H1 (cell line): ENCODE measurements around the gene ASXL1. TPM values are rescaled to one million over a fixed set of nuclear protein-coding genes. Genes with fewer than 3 reads are reported as not detected.

Experiments
- CTCF ChIA-PET: fragments of 300-600 bp; sonication (Branson Sonifier 250); formaldehyde crosslinking; loops from one replicate; lab custom pipeline; 2021; ENCODE audit not compliant: partially characterized antibody; lab: Charles Lee
- POLR2A ChIA-PET: fragments of 300-600 bp; sonication (Branson Sonifier 250); formaldehyde crosslinking; loops from one replicate; lab custom pipeline; 2021; ENCODE audit warnings: inconsistent platforms; ENCODE audit not compliant: partially characterized antibody; lab: Charles Lee
- DNase-seq, 2 experiments: peaks; one replicate each; pipeline versions ENCODE4 v3.0.0 to v3.0.0-alpha.2; 2010 to 2022; ENCODE audit warnings: low spot score in 2 of 2, low read depth in 1 of 2, mixed read lengths in 1 of 2
- FAIRE-seq: peaks from 2 replicates; lab custom pipeline; 2011; peaks lifted over from hg19 to GRCh38; lab: Jason Lieb, UNC
- H2AFZ ChIP-seq: 2 replicates; pipeline ENCODE4 v1.8.1; 2012; ENCODE audit warnings: low read length, inconsistent platforms
- H2AK5ac ChIP-seq: 2 replicates; pipeline ENCODE4 v1.6.1; 2013; ENCODE audit warnings: low read depth, low read length
- H2BK120ac ChIP-seq: replicated peaks from 2 replicates; pipeline ENCODE3; 2013; ENCODE audit warnings: low read depth, low read length, inconsistent platforms
- H2BK12ac ChIP-seq: 2 replicates; pipeline ENCODE4 v1.6.1; 2013; ENCODE audit warnings: low read depth, low read length
- H2BK15ac ChIP-seq: 2 replicates; pipeline ENCODE4 v1.6.1; 2013; ENCODE audit warnings: low read length
- H2BK20ac ChIP-seq: 2 replicates; pipeline ENCODE4 v1.6.1; 2013; ENCODE audit warnings: low read length
- H2BK5ac ChIP-seq: 2 replicates; pipeline ENCODE4 v1.6.1; 2013; ENCODE audit warnings: low read depth, low read length
- H3K14ac ChIP-seq: 2 replicates; pipeline ENCODE4 v1.6.1; 2013; ENCODE audit warnings: inconsistent platforms; ENCODE audit not compliant: insufficient read length
- H3K18ac ChIP-seq: 2 replicates; pipeline ENCODE4 v1.6.1; 2013; ENCODE audit warnings: low read length; ENCODE audit errors: extremely low read depth
- H3K23ac ChIP-seq: 2 replicates; pipeline ENCODE4 v1.6.1; 2013; ENCODE audit warnings: inconsistent platforms; ENCODE audit not compliant: insufficient read length
- H3K23me2 ChIP-seq: 2 replicates; pipeline ENCODE4 v1.6.1; 2013; ENCODE audit warnings: low read depth, low read length
- H3K27ac ChIP-seq: 2 replicates; pipeline ENCODE4 v1.6.1; 2011; ENCODE audit warnings: low read depth, low read length, inconsistent platforms
- H3K27me3 ChIP-seq, 4 experiments: replicated peaks in 1 of 4; 1 replicate in 1 of 4; 2 replicates in 3 of 4; pipeline versions ENCODE4 v1.6.1 to v1.8.1; 2011 to 2013; ENCODE audit warnings: low read length in 3 of 4, mild to moderate bottlenecking in 3 of 4, inconsistent platforms in 2 of 4, mixed read lengths in 2 of 4, moderate library complexity in 1 of 4; ENCODE audit not compliant: control insufficient read depth in 3 of 4, insufficient read depth in 3 of 4; ENCODE audit errors: extremely low read depth in 1 of 4
- H3K36me3 ChIP-seq, 4 experiments: 2 replicates each; pipeline versions ENCODE4 v1.6.1 to v1.8.1; 2011 to 2013; ENCODE audit warnings: mild to moderate bottlenecking in 4 of 4, low read length in 3 of 4, moderate library complexity in 2 of 4, control low read depth in 1 of 4, inconsistent platforms in 1 of 4; ENCODE audit not compliant: insufficient read depth in 4 of 4, control insufficient read depth in 2 of 4
- H3K4ac ChIP-seq: replicated peaks from 2 replicates; pipeline ENCODE3; 2013; ENCODE audit warnings: low read length, low read depth, mixed read lengths, inconsistent platforms; ENCODE audit not compliant: insufficient read length
- H3K4me1 ChIP-seq, 4 experiments: replicated peaks in 1 of 4; 1 replicate in 1 of 4; 2 replicates in 3 of 4; pipeline versions ENCODE4 v1.6.1 to v1.8.1; 2011 to 2013; ENCODE audit warnings: low read length in 3 of 4, inconsistent platforms in 2 of 4, mixed read lengths in 1 of 4; ENCODE audit not compliant: insufficient read depth in 4 of 4, control insufficient read depth in 3 of 4
- H3K4me2 ChIP-seq, 2 experiments: 2 replicates each; pipeline versions ENCODE4 v1.6.1 to v1.8.1; 2011 to 2013; ENCODE audit warnings: low read depth in 2 of 2, low read length in 2 of 2, control low read depth in 1 of 2, inconsistent platforms in 1 of 2, mild to moderate bottlenecking in 1 of 2; ENCODE audit not compliant: insufficient read depth in 1 of 2
- H3K4me3 ChIP-seq, 4 experiments: fragments of 200-600, 300-600 bp in 1 of 4; sonication (generic), shearing (Covaris generic), sonication (Bioruptor Twin) in 1 of 4; 2 replicates each; pipeline versions ENCODE4 v1.5.1 to v1.8.1; 2011 to 2016; ENCODE audit warnings: low read length in 4 of 4, low read depth in 3 of 4, control low read depth in 2 of 4, inconsistent platforms in 2 of 4, mild to moderate bottlenecking in 2 of 4, mixed read lengths in 1 of 4, moderate library complexity in 1 of 4; ENCODE audit not compliant: insufficient read depth in 2 of 4; ENCODE audit errors: extremely low read depth in 1 of 4
- H3K56ac ChIP-seq: replicated peaks from 2 replicates; pipeline ENCODE3; 2013; ENCODE audit warnings: low read depth, mild to moderate bottlenecking, mixed read lengths, low read length, inconsistent platforms; ENCODE audit not compliant: insufficient read length
- H3K79me1 ChIP-seq: 2 replicates; pipeline ENCODE4 v1.6.1; 2013; ENCODE audit warnings: low read depth, low read length, control low read depth
- H3K79me2 ChIP-seq, 2 experiments: 2 replicates each; pipeline versions ENCODE4 v1.6.1 to v1.8.1; 2012 to 2013; ENCODE audit warnings: low read length in 2 of 2, mild to moderate bottlenecking in 2 of 2, inconsistent platforms in 1 of 2; ENCODE audit not compliant: insufficient read depth in 2 of 2, control insufficient read depth in 1 of 2
- H3K9ac ChIP-seq, 4 experiments: replicated peaks in 1 of 4; 1 replicate in 1 of 4; 2 replicates in 3 of 4; pipeline versions ENCODE4 v1.6.1 to v1.8.1; 2011 to 2013; ENCODE audit warnings: low read depth in 3 of 4, low read length in 3 of 4, control low read depth in 2 of 4, mild to moderate bottlenecking in 2 of 4, moderate library complexity in 2 of 4, inconsistent platforms in 1 of 4; ENCODE audit errors: extremely low read depth in 1 of 4
- H3K9me3 ChIP-seq, 2 experiments: 2 replicates each; pipeline versions ENCODE4 v1.6.1 to v1.8.1; 2012 to 2013; ENCODE audit warnings: mild to moderate bottlenecking in 2 of 2, moderate library complexity in 2 of 2, control low read depth in 1 of 2, inconsistent platforms in 1 of 2, low read depth in 1 of 2, low read length in 1 of 2, mixed read lengths in 1 of 2; ENCODE audit not compliant: insufficient read depth in 2 of 2
- H4K20me1 ChIP-seq, 2 experiments: replicated peaks in 1 of 2; 2 replicates each; pipeline versions ENCODE3 to v1.8.1; 2011 to 2013; ENCODE audit warnings: inconsistent platforms in 2 of 2, low read length in 2 of 2, mild to moderate bottlenecking in 1 of 2; ENCODE audit not compliant: insufficient read depth in 2 of 2, control insufficient read depth in 1 of 2
- H4K5ac ChIP-seq: 2 replicates; pipeline ENCODE4 v1.6.1; 2013; ENCODE audit warnings: low read length, low read depth, mixed read lengths, inconsistent platforms; ENCODE audit not compliant: insufficient read length
- H4K8ac ChIP-seq: 2 replicates; pipeline ENCODE4 v1.8.0; 2013; ENCODE audit warnings: mild to moderate bottlenecking, moderate library complexity, low read length, inconsistent platforms; ENCODE audit not compliant: insufficient read depth; ENCODE audit errors: extremely low read depth
- H4K91ac ChIP-seq: replicated peaks from 2 replicates; pipeline ENCODE3; 2013; ENCODE audit warnings: low read length, mixed read lengths, inconsistent platforms; ENCODE audit not compliant: insufficient read length
- CHD1 ChIP-seq: IDR thresholded peaks from 2 replicates; pipeline ENCODE4 v1.6.1; 2012; ENCODE audit warnings: low read depth, low read length, improper control_type of control experiment
- GABPA ChIP-seq: IDR thresholded peaks from 2 replicates; pipeline ENCODE4 v1.6.1; 2011; ENCODE audit warnings: mild to moderate bottlenecking, low read length, moderate library complexity, borderline replicate concordance; ENCODE audit not compliant: insufficient read depth
- JUN ChIP-seq: IDR thresholded peaks from 2 replicates; pipeline ENCODE4 v1.6.1; 2011; ENCODE audit warnings: low read depth, mild to moderate bottlenecking, improper control_type of control experiment, low read length
- MAFK ChIP-seq: IDR thresholded peaks from 2 replicates; pipeline ENCODE4 v1.6.1; 2012; ENCODE audit warnings: low read depth, mild to moderate bottlenecking, improper control_type of control experiment, low read length
- NANOG ChIP-seq: IDR thresholded peaks from 2 replicates; pipeline ENCODE4 v1.6.1; 2011; ENCODE audit warnings: low read length, low read depth, mild to moderate bottlenecking, inconsistent platforms; ENCODE audit not compliant: insufficient read depth, poor library complexity, severe bottlenecking
- POU5F1 ChIP-seq: IDR thresholded peaks from 2 replicates; pipeline ENCODE4 v1.6.1; 2011; ENCODE audit warnings: low read depth, mild to moderate bottlenecking, low read length, moderate library complexity
- RNF2 ChIP-seq: fragments of 200-900, 300-1000 bp; sonication (generic); IDR thresholded peaks from 2 replicates; pipeline ENCODE4 v1.7.1; 2016; ENCODE audit warnings: borderline replicate concordance, low read depth, mild to moderate bottlenecking, antibody characterized with exemption, low read length; ENCODE audit not compliant: poor library complexity, severe bottlenecking; ENCODE audit errors: missing control alignments
- SIRT6 ChIP-seq: IDR thresholded peaks from one replicate; pipeline ENCODE4 v1.7.1; 2012; ENCODE audit warnings: low read length, inconsistent platforms
- ZNF274 ChIP-seq: IDR thresholded peaks from 2 replicates; pipeline ENCODE4 v1.7.0; 2012; ENCODE audit warnings: low read length, borderline replicate concordance; ENCODE audit errors: extremely low read depth
- WGBS, 2 experiments: shearing (Covaris generic) in 1 of 2; methylation state at CpG; one replicate each; pipeline versions ENCODE4 v1.1.6 to v1.1.7; 2013 to 2015; ENCODE audit warnings: low lambda C conversion rate in 2 of 2, mixed read lengths in 2 of 2, inconsistent platforms in 1 of 2, low coverage in 1 of 2, missing lambda C conversion rate in 1 of 2; ENCODE audit not compliant: insufficient replicate concordance in 2 of 2, insufficient coverage in 1 of 2, insufficient read length in 1 of 2; ENCODE audit errors: extremely low coverage in 1 of 2, missing lambda C conversion rate in 1 of 2; 5-methylcytosine and 5-hydroxymethylcytosine counted together
- polyA plus RNA-seq, 7 experiments: library from polyadenylated mRNA; depleted of rRNA in 3 of 7; stranded (reverse) in 5 of 7; unstranded in 2 of 7; fragments of >200 nt in 5 of 7; fragments of 200-250 nt in 2 of 7; gene quantifications; 1 replicate in 5 of 7; 2 replicates in 1 of 7; 4 replicates in 1 of 7; pipeline versions ENCODE4 v1.2.1 to v1.2.3, GENCODE V29; 2011 to 2013; ENCODE audit warnings: missing spikeins in 2 of 7, mixed read lengths in 2 of 7
- total RNA-seq: library from RNA; stranded (reverse); fragmentation: NEBNext Ultra II Directional; extraction: Animal tissue kit (Norgen Biotek cat#: 25700); gene quantifications from 2 replicates; pipeline ENCODE4 v1.2.1, GENCODE V29; 2021

The ASXL1 gene
- total and polyA plus RNA-seq, 2 of the 8 experiments (the other 6 are each of a cell fraction or from before 2014, with no cell fraction given), result 10.6 to 26.5 TPM

DNA sequence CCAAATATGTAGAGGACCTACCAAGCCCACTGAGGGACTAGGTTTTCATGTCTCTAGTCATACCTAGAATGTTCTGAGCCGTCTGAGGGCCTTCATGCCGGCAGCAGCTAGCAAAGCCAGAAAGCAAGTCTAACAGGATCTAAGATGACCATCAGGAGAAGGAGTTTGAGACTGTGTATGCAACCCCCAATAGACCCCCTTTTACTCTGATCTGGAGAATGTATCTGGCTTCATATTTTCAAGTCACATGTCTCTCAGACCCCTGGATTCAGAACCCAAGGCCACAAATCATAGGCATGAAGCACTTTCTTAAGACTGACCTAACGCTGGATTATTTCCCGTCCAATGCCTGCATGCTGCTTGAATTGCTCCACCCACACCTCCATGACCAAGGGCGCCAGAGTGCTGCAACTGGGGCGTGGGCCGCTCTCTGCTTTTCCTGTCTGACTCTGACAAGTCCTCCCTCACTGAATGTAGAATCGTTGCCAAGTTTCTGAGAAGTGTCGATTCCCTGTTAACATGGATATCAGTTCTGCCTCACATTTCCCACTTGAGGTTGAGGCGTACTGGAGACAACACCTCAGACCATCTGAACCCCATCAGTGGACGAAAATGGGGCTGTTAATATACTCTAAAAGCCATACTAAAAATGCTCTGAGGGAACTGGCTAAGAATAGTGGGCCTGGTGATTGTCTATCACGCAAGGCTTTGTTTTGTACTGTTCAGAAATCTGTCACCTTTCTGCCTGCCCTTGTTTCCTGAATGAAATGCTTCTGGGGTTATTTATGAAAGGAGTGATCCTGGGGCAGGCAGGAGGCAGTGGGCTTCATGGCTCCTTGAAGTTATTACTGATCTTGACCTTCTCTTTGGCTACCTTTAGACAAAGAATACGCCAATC is 23.9 kb upstream of the ASXL1 start:
- no peak overlapping the region for H3K56ac ChIP-seq
- no peak overlapping the region for H3K14ac ChIP-seq
- H2BK5ac ChIP-seq, result no peak overlapping the region
- H3K18ac ChIP-seq, result no peak overlapping the region
- no peak overlapping the region for H2AK5ac ChIP-seq
- H2BK15ac ChIP-seq, result no peak overlapping the region
- H2BK120ac ChIP-seq, result no peak overlapping the region
- no peak overlapping the region for H4K91ac ChIP-seq
- H3K27ac ChIP-seq, result no peak overlapping the region
- no peak overlapping the region for H2BK20ac ChIP-seq
- H3K4me3 ChIP-seq, result no peak overlapping the region
- 83% methylated on average over 13 of the region's 13 CpGs; no CpG with 5 or more reads in 1 of the 2 experiments for WGBS, 2 experiments
- no peak overlapping the region for H3K9ac ChIP-seq
- no peak overlapping the region for H3K4me2 ChIP-seq
- H3K27me3 ChIP-seq, result no peaks in the 10 kb centered on the region
- H4K20me1 ChIP-seq, result peaks cover 0 to 4% of the 10 kb centered on the region in 2 experiments
- no peak overlapping the region for H3K23ac ChIP-seq
- ChIA-PET CTCF (interaction anchor here (1.3 kb wide), 1 partner anchor 145 kb away, joined by 3 read pairs; no protein-coding TSS in a partner anchor), POLR2A (no interaction called here)
- no peaks in the 10 kb centered on the region for H3K79me1 ChIP-seq
- no peak overlapping the region for H4K5ac ChIP-seq
- H2BK12ac ChIP-seq, result no peak overlapping the region
- no peaks in the 10 kb centered on the region for H3K9me3 ChIP-seq
- TF ChIP-seq ZNF274, result no peak
- no peak for TF ChIP-seq GABPA
- no peak for TF ChIP-seq POU5F1
- no peak for TF ChIP-seq NANOG
- TF ChIP-seq MAFK, result no peak
- TF ChIP-seq CHD1, result no peak
- TF ChIP-seq RNF2, result no peak
- TF ChIP-seq JUN, result no peak
- no peak for TF ChIP-seq SIRT6
- H2AFZ ChIP-seq, result no peak overlapping the region
- no peak overlapping the region for H4K8ac ChIP-seq
- no peak overlapping the region for H3K4ac ChIP-seq
- peaks cover 0 to 12% (median 5%) of the 10 kb centered on the region in 4 experiments; a peak in 5 of 8 replicates for H3K36me3 ChIP-seq
- H3K4me1 ChIP-seq, result no peaks in the 10 kb centered on the region; a peak in 1 of 7 replicates
- FAIRE-seq, result no peak
- H3K79me2 ChIP-seq, result no peaks in the 10 kb centered on the region
- no peak for DNase-seq
- H3K23me2 ChIP-seq, result no peaks in the 10 kb centered on the region
